OCI-LY7 (cell line): ENCODE data around the gene ALB. TPM values are rescaled to one million over a fixed set of nuclear protein-coding genes. Genes with fewer than 3 reads are reported as not detected.

ENCODE experiments used
- BruUV-seq: library from RNA; stranded (reverse); fragments of 400-500 nt; replicated peaks from 2 replicates; lab custom pipeline; 2021; lab: Mats Ljungman, UMichigan
- CTCF ChIA-PET: fragments of 300-600 bp; sonication (Branson Sonifier 250); formaldehyde crosslinking; loops from one replicate; lab custom pipeline; 2022; ENCODE audit warnings: antibody characterized with exemption; ENCODE audit not compliant: unreplicated experiment; lab: Charles Lee
- POLR2A ChIA-PET: fragments of 300-600 bp; sonication (Branson Sonifier 250); formaldehyde crosslinking; loops from one replicate; lab custom pipeline; 2022; ENCODE audit warnings: antibody characterized with exemption; lab: Charles Lee
- DNase-seq: peaks from one replicate; pipeline ENCODE4 v3.0.0-alpha.2; 2015; ENCODE audit warnings: low spot score
- H2AFZ ChIP-seq: fragments of 200-600 bp; sonication (generic), shearing (Covaris generic); 2 replicates; pipeline ENCODE4 v1.6.1; 2014; ENCODE audit warnings: mild to moderate bottlenecking, antibody characterized with exemption, low read length, moderate library complexity
- H3K27ac ChIP-seq: fragments of 200-600 bp; sonication (generic); 2 replicates; pipeline ENCODE4 v1.5.1; 2014; ENCODE audit warnings: mixed run types, low read depth, mild to moderate bottlenecking, moderate library complexity, low read length, inconsistent platforms; ENCODE audit not compliant: poor library complexity, severe bottlenecking
- H3K36me3 ChIP-seq: fragments of 200-600 bp; sonication (generic); 2 replicates; pipeline ENCODE4 v1.6.1; 2014; ENCODE audit warnings: mild to moderate bottlenecking, antibody characterized with exemption, low read length, moderate library complexity, mixed read lengths; ENCODE audit not compliant: insufficient read depth
- H3K4me1 ChIP-seq: fragments of 200-600 bp; sonication (generic); 2 replicates; pipeline ENCODE4 v1.5.1; 2014; ENCODE audit warnings: mild to moderate bottlenecking, low read length; ENCODE audit not compliant: insufficient read depth, poor library complexity, severe bottlenecking
- H3K4me2 ChIP-seq: fragments of 200-600 bp; sonication (generic); 2 replicates; pipeline ENCODE4 v1.6.1; 2014; ENCODE audit warnings: mild to moderate bottlenecking, low read length
- H3K4me3 ChIP-seq: fragments of 200-600 bp; sonication (generic); 2 replicates; pipeline ENCODE4 v1.5.1; 2014; ENCODE audit warnings: mild to moderate bottlenecking, low read depth, low read length; ENCODE audit not compliant: poor library complexity, severe bottlenecking
- H3K79me2 ChIP-seq: fragments of 200-600 bp; sonication (generic); 2 replicates; pipeline ENCODE4 v1.6.1; 2016; ENCODE audit warnings: low read depth, mild to moderate bottlenecking, low read length, moderate library complexity, mixed read lengths; ENCODE audit not compliant: insufficient read depth
- H3K9me2 ChIP-seq: fragments of 200-600 bp; sonication (generic); 2 replicates; pipeline ENCODE4 v1.6.1; 2016; ENCODE audit warnings: mild to moderate bottlenecking, low read length, mixed read lengths; ENCODE audit not compliant: insufficient read depth
- H3K9me3 ChIP-seq: fragments of 200-600 bp; sonication (generic); 2 replicates; pipeline ENCODE4 v1.6.1; 2014; ENCODE audit warnings: mild to moderate bottlenecking, mixed run types, low read length, mixed read lengths
- H4K20me1 ChIP-seq: fragments of 200-600 bp; sonication (generic); 2 replicates; pipeline ENCODE4 v1.6.1; 2014; ENCODE audit warnings: mild to moderate bottlenecking, antibody characterized with exemption, low read length, moderate library complexity, mixed read lengths; ENCODE audit not compliant: insufficient read depth
- CTCF ChIP-seq: fragments of 200-600 bp; sonication (generic); conservative IDR thresholded peaks from 2 replicates; pipeline ENCODE4 v1.5.1; 2014; ENCODE audit warnings: mild to moderate bottlenecking, antibody characterized with exemption, low read length, moderate library complexity, mixed read lengths
- EZH2phosphoT487 ChIP-seq: fragments of 200-600 bp; sonication (generic); IDR thresholded peaks from 2 replicates; pipeline ENCODE4 v1.6.1; 2018; ENCODE audit warnings: low read depth, borderline replicate concordance, mild to moderate bottlenecking, mixed run types, antibody characterized with exemption, low read length, moderate library complexity, mixed read lengths
- intact Hi-C: fragments of 100-400 bp; cut with micrococcal nuclease; formaldehyde crosslinking; loops from one replicate; pipeline ENCODE4 v1.10.0; 2022; ENCODE audit not compliant: unreplicated experiment
- total RNA-seq, 2 experiments: library from RNA; depleted of rRNA in 1 of 2; stranded (reverse); fragments of >200 nt in 1 of 2; shearing (Covaris generic) in 1 of 2; gene quantifications; 2 replicates each; pipeline ENCODE4 v1.2.3, GENCODE V29; 2014 to 2022

ALB gene
- total RNA-seq, 2 experiments from 2014 or later = not detected

DNA sequence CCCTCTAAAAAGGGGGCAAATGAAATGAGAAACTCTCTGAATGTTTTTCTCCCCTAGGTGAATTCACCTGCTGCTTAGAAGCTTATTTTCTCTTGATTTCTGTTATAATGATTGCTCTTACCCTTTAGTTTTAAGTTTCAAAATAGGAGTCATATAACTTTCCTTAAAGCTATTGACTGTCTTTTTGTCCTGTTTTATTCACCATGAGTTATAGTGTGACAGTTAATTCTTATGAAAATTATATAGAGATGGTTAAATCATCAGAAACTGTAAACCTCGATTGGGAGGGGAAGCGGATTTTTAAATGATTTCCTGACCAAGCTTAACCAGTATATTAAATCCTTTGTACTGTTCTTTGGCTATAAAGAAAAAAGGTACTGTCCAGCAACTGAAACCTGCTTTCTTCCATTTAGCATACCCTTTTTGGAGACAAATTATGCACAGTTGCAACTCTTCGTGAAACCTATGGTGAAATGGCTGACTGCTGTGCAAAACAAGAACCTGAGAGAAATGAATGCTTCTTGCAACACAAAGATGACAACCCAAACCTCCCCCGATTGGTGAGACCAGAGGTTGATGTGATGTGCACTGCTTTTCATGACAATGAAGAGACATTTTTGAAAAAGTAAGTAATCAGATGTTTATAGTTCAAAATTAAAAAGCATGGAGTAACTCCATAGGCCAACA, 4.2 kb downstream of the ALB start:
- CTCF ChIA-PET = no interaction called here
- no peaks in the 10 kb centered on the region for H3K79me2 ChIP-seq

DNA sequence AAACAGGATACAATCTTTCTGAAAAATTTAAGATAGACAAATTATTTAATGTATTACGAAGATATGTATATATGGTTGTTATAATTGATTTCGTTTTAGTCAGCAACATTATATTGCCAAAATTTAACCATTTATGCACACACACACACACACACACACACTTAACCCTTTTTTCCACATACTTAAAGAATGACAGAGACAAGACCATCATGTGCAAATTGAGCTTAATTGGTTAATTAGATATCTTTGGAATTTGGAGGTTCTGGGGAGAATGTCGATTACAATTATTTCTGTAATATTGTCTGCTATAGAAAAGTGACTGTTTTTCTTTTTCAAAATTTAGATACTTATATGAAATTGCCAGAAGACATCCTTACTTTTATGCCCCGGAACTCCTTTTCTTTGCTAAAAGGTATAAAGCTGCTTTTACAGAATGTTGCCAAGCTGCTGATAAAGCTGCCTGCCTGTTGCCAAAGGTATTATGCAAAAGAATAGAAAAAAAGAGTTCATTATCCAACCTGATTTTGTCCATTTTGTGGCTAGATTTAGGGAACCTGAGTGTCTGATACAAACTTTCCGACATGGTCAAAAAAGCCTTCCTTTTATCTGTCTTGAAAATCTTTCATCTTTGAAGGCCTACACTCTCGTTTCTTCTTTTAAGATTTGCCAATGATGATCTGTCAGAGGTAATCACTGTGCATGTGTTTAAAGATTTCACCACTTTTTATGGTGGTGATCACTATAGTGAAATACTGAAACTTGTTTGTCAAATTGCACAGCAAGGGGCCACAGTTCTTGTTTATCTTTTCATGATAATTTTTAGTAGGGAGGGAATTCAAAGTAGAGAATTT, 5.2 kb downstream of the ALB start:
- H3K27ac ChIP-seq = no peak overlapping the region
- H3K9me3 ChIP-seq = no peaks in the 10 kb centered on the region
- POLR2A ChIA-PET = interaction anchor here (0.5 kb wide), 1 partner anchor 520 kb away, joined by 3 read pairs; no protein-coding TSS in a partner anchor
- H4K20me1 ChIP-seq = no peaks in the 10 kb centered on the region
- H2AFZ ChIP-seq = no peak overlapping the region
- no TSS peak for BruUV-seq
- intact Hi-C loops = no loop called here
- H3K4me2 ChIP-seq = no peak overlapping the region
- no peaks in the 10 kb centered on the region for H3K4me1 ChIP-seq
- no peak for DNase-seq
- H3K9me2 ChIP-seq = no peaks in the 10 kb centered on the region
- H3K36me3 ChIP-seq = no peaks in the 10 kb centered on the region
- H3K4me3 ChIP-seq = no peak overlapping the region
- H3K79me2 ChIP-seq = no peaks in the 10 kb centered on the region
- TF ChIP-seq CTCF = no peak
- no peak for TF ChIP-seq EZH2phosphoT487
- CTCF ChIA-PET = no interaction called here

More for the DNA sequence above, 4.2 kb downstream of the ALB start:
- no peaks in the 10 kb centered on the region for H3K4me1 ChIP-seq
- no peak for DNase-seq
- H3K9me2 ChIP-seq = no peaks in the 10 kb centered on the region
- intact Hi-C loops = no loop called here
- H2AFZ ChIP-seq = no peak overlapping the region
- H3K4me2 ChIP-seq = no peak overlapping the region
- no peaks in the 10 kb centered on the region for H3K9me3 ChIP-seq
- no peak overlapping the region for H3K27ac ChIP-seq
- no peak for TF ChIP-seq CTCF
- TF ChIP-seq EZH2phosphoT487 = no peak
- H3K4me3 ChIP-seq = no peak overlapping the region
- no TSS peak for BruUV-seq
- H3K36me3 ChIP-seq = no peaks in the 10 kb centered on the region
- POLR2A ChIA-PET = interaction anchor here (0.6 to 0.8 kb wide), 2 partner anchors 10 to 299 kb away, joined by 3 to 4 read pairs; no protein-coding TSS in a partner anchor
- no peaks in the 10 kb centered on the region for H4K20me1 ChIP-seq
